NB4 (cell line): ENCODE data around the gene CHMP1A.

Experiments used
- CTCF ChIP-seq: IDR thresholded peaks from one replicate; pipeline ENCODE4 v1.5.1; 2012; ENCODE audit warnings: low read depth, low read length
- MYC ChIP-seq: IDR thresholded peaks from 2 replicates; pipeline ENCODE4 v1.6.1; 2011; ENCODE audit warnings: low read depth, low read length
- POLR2A ChIP-seq: IDR thresholded peaks from 2 replicates; pipeline ENCODE4 v1.6.1; 2011; ENCODE audit warnings: mild to moderate bottlenecking; ENCODE audit not compliant: insufficient read length; ENCODE audit errors: extremely low read depth

- TF ChIP-seq CTCF (no peak), POLR2A (no peak), MYC (no peak)
Observed at GRCh38 chr16:89689142-89689541, 31.6 kb upstream of the CHMP1A start.
